Astrocyte (in vitro differentiated cells and primary cell): Measurements from ENCODE around the gene ARMH4. TPM values are rescaled to one million over a fixed set of nuclear protein-coding genes. Genes with fewer than 3 reads are reported as not detected.

Experiments
- DNase-seq: peaks from one replicate; pipeline ENCODE4 v3.0.0-alpha.2; 2010; ENCODE audit warnings: low read depth
- FAIRE-seq: peaks from 2 replicates; lab custom pipeline; 2011; peaks lifted over from hg19 to GRCh38; lab: Jason Lieb, UNC
- H2AFZ ChIP-seq: 2 replicates; pipeline ENCODE4 v1.6.0; 2012; ENCODE audit warnings: low read depth, low read length, inconsistent platforms
- H3K27ac ChIP-seq: 2 replicates; pipeline ENCODE4 v1.5.1; 2011; ENCODE audit warnings: low read depth, low read length, inconsistent platforms
- H3K27me3 ChIP-seq: 2 replicates; pipeline ENCODE4 v1.6.0; 2011; ENCODE audit warnings: low read length, inconsistent platforms; ENCODE audit not compliant: insufficient read depth
- H3K36me3 ChIP-seq: 2 replicates; pipeline ENCODE4 v1.5.1; 2011; ENCODE audit warnings: low read length, inconsistent platforms; ENCODE audit not compliant: insufficient read depth
- H3K4me1 ChIP-seq: 2 replicates; pipeline ENCODE4 v1.5.1; 2011; ENCODE audit warnings: low read length, inconsistent platforms; ENCODE audit not compliant: insufficient read depth
- H3K4me2 ChIP-seq: 2 replicates; pipeline ENCODE4 v1.6.0; 2012; ENCODE audit warnings: low read length, inconsistent platforms
- H3K4me3 ChIP-seq: 2 replicates; pipeline ENCODE4 v1.5.1; 2011; ENCODE audit warnings: low read depth, mild to moderate bottlenecking, low read length, inconsistent platforms; ENCODE audit not compliant: insufficient read depth
- H3K79me2 ChIP-seq: 2 replicates; pipeline ENCODE4 v1.6.0; 2012; ENCODE audit warnings: mild to moderate bottlenecking, low read length, inconsistent platforms; ENCODE audit not compliant: insufficient read depth
- H3K9ac ChIP-seq: 2 replicates; pipeline ENCODE4 v1.6.0; 2012; ENCODE audit warnings: mild to moderate bottlenecking, low read length, inconsistent platforms
- H3K9me3 ChIP-seq: 2 replicates; pipeline ENCODE4 v1.5.1; 2012; ENCODE audit warnings: low read depth, mild to moderate bottlenecking, low read length, inconsistent platforms; ENCODE audit not compliant: insufficient read depth
- H4K20me1 ChIP-seq: 2 replicates; pipeline ENCODE4 v1.6.0; 2012; ENCODE audit warnings: low read length, inconsistent platforms; ENCODE audit not compliant: insufficient read depth
- H3K27ac Mint-ChIP-seq: one replicate; pipeline ENCODE4 v1.8.0; 2021; ENCODE audit warnings: mild to moderate bottlenecking, mixed read lengths; ENCODE audit not compliant: unreplicated experiment
- H3K27me3 Mint-ChIP-seq: one replicate; pipeline ENCODE4 v1.8.0; 2021; ENCODE audit warnings: low read depth, mixed read lengths; ENCODE audit not compliant: unreplicated experiment
- H3K36me3 Mint-ChIP-seq: one replicate; pipeline ENCODE4 v1.8.0; 2021; ENCODE audit warnings: low read depth, mixed read lengths; ENCODE audit not compliant: unreplicated experiment
- H3K4me1 Mint-ChIP-seq: one replicate; pipeline ENCODE4 v1.8.0; 2021; ENCODE audit warnings: low read depth, mixed read lengths; ENCODE audit not compliant: unreplicated experiment
- H3K4me3 Mint-ChIP-seq: one replicate; pipeline ENCODE4 v1.8.0; 2021; ENCODE audit warnings: mild to moderate bottlenecking, moderate library complexity, mixed read lengths; ENCODE audit not compliant: unreplicated experiment
- H3K9me3 Mint-ChIP-seq: one replicate; pipeline ENCODE4 v1.8.0; 2021; ENCODE audit warnings: mild to moderate bottlenecking, mixed read lengths; ENCODE audit not compliant: unreplicated experiment
- CTCF ChIP-seq: IDR thresholded peaks from 2 replicates; pipeline ENCODE4 v1.5.1; 2011; ENCODE audit warnings: low read depth, mild to moderate bottlenecking, inconsistent platforms, low read length, moderate library complexity; ENCODE audit not compliant: insufficient read depth
- EZH2 ChIP-seq: IDR thresholded peaks from 2 replicates; pipeline ENCODE4 v1.6.1; 2012; ENCODE audit warnings: mild to moderate bottlenecking, low read length, inconsistent platforms; ENCODE audit not compliant: insufficient read depth
- total RNA-seq: library from RNA; stranded (reverse); gene quantifications from 2 replicates; pipeline ENCODE4 v1.2.1, GENCODE V29; 2021

Gene ARMH4
- total RNA-seq, 1 donor from 2014 or later = 19.3 TPM

- no peaks in the 10 kb centered on the region for H3K27me3 ChIP-seq
- H3K27ac ChIP-seq = no peak overlapping the region
- H3K79me2 ChIP-seq = no peaks in the 10 kb centered on the region
- DNase-seq = no peak
- H3K4me2 ChIP-seq = no peak overlapping the region
- TF ChIP-seq EZH2 (no peak), CTCF (no peak)
- no peak overlapping the region for H3K9ac ChIP-seq
- H3K4me1 Mint-ChIP-seq = no peaks in the 10 kb centered on the region
- no peaks in the 10 kb centered on the region for H3K4me1 ChIP-seq
- H3K4me3 ChIP-seq = no peak overlapping the region
- H3K9me3 Mint-ChIP-seq = peaks cover 2% of the 10 kb centered on the region
- no peak overlapping the region for H3K27ac Mint-ChIP-seq
- no peak overlapping the region for H3K4me3 Mint-ChIP-seq
- H3K36me3 Mint-ChIP-seq = no peaks in the 10 kb centered on the region
- no peak for FAIRE-seq
- peaks cover 8% of the 10 kb centered on the region for H3K27me3 Mint-ChIP-seq
- H2AFZ ChIP-seq = no peak overlapping the region
- H4K20me1 ChIP-seq = no peaks in the 10 kb centered on the region
- no peaks in the 10 kb centered on the region for H3K36me3 ChIP-seq
- no peaks in the 10 kb centered on the region for H3K9me3 ChIP-seq
These were observed 165.0 kb downstream of the ARMH4 start for GRCh38 chr14:57987051-57987450.

GRCh38 chr14:57982804-57983634 lies 169.0 kb downstream of the ARMH4 start:
- no peak overlapping the region for H3K9ac ChIP-seq
- H3K4me1 ChIP-seq = no peaks in the 10 kb centered on the region
- Mint-ChIP-seq H3K9me3 (peaks cover 2% of the 10 kb centered on the region), H3K4me1 (no peaks in the 10 kb centered on the region), H3K4me3 (no peak overlapping the region), H3K27me3 (peaks cover 11% of the 10 kb centered on the region), H3K36me3 (no peaks in the 10 kb centered on the region), H3K27ac (no peak overlapping the region)
- H3K27me3 ChIP-seq = no peaks in the 10 kb centered on the region
- H3K79me2 ChIP-seq = no peaks in the 10 kb centered on the region
- no peak overlapping the region for H2AFZ ChIP-seq
- H3K9me3 ChIP-seq = no peaks in the 10 kb centered on the region
- H3K27ac ChIP-seq = no peak overlapping the region
- TF ChIP-seq CTCF (no peak), EZH2 (no peak)
- no peak overlapping the region for H3K4me2 ChIP-seq
- H3K4me3 ChIP-seq = no peak overlapping the region
- DNase-seq (no peak), FAIRE-seq (no peak)
- no peaks in the 10 kb centered on the region for H4K20me1 ChIP-seq
- no peaks in the 10 kb centered on the region for H3K36me3 ChIP-seq
